ENCODE results near the gene FOXL3. TPM values are rescaled to one million over a fixed set of nuclear protein-coding genes. Genes with fewer than 3 reads are reported as not detected.
A peak's percentile ranks its signal among the peaks of the same experiment; 100 is the strongest.

The FOXL3 gene
- polyA plus RNA-seq, 1 of the 3 experiments (the other 2 are of a cell fraction), result not detected

DNA sequence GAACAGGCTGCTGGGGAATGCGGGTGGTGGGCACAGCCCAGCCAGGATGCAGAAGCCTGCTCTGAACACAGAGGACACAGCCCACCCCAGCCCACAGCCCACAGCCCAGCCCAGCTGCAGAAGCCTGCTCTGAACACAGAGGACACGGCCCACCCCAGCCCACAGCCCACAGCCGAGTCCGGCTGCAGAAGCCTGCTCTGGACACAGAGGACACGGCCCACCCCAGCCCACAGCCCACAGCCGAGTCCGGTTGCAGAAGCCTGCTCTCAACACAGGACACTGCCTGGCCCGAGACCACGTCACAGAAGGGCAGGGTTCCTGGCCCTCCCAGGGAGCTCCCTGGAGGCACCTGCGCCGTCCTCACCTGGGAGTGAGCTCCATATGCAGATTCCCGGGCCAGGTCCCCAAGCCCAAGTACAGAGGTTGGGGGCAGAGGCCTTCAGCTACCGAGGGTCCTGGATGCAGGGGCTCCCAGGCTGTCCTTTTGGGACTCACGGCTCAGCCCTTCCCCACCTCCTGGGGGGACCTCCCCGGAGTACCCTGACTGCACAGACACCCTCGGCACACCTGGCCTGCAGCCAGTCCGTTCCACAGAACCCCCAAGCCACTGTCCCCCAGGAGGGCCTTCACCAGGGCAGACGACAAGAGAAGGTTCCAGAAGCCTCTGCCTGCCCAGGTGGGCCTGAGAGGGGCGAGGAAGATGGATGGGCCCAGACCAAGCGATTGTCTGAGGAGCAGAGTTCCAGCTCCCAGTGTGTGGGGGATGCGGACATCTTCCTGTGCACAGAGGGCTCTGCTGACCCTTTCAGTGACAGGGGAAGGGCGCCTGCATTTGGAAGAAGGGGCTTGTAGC is 23.7 kb upstream of the FOXL3 start:
- ChIA-PET POLR2A (no interaction called here), CTCF (interaction anchor here (0.7 to 5.4 kb wide), 19 partner anchors 11 to 212 kb away, joined by 3 to 51 read pairs (median 5); partner anchors contain the start of gene FAM20C)
- Histone ChIP-seq H3K4me1 (ENCODE audit: control insufficient read depth in 1 of 2, insufficient read depth in 2 of 2, low read depth in 1 of 2, low read length in 1 of 2) (no peaks in the 10 kb centered on the region), H3K27me3 (ENCODE audit: insufficient read depth) (peaks cover 25% of the 10 kb centered on the region; the same call in 1 of the 2 replicates), H3K27ac (ENCODE audit: low read depth in 2 of 2, low read length in 1 of 2) (no peak overlapping the region), H3F3A (replicated peaks; ENCODE audit: insufficient read depth) (peaks cover 14% of the 10 kb centered on the region), H3K4me2 (no peak overlapping the region), H3K9me3 (0 out of 2 replicates have a peak, but pooled peaks cover 6% of the 10 kb centered on the region), H2AFZ (ENCODE audit: low read depth) (no peak overlapping the region), H4K20me1 (ENCODE audit: insufficient read depth) (no peaks in the 10 kb centered on the region), H3K36me3 (replicated peaks in 1 of 2; ENCODE audit: control insufficient read depth in 1 of 2, insufficient read depth in 2 of 2, low read length in 1 of 2) (no peaks in the 10 kb centered on the region), H3K4me3 (ENCODE audit: low read depth in 2 of 2, low read length in 1 of 2) (no peak overlapping the region), H3K9me2 (no peaks in the 10 kb centered on the region), H3K79me2 (ENCODE audit: insufficient read depth) (no peaks in the 10 kb centered on the region), H3K9ac (no peak overlapping the region)
- WGBS (ENCODE audit: low lambda C conversion rate), result 67% methylated on average over 6 of the region's 22 CpGs
- no peak for DNase-seq
- TF ChIP-seq FOXJ3 (CRISPR knock-in tag; IDR thresholded peaks at IDR 0.05) (no peak), PBX3 (IDR thresholded peaks at IDR 0.05) (no peak), EZH2phosphoT487 (IDR thresholded peaks at IDR 0.05; ENCODE audit: borderline replicate concordance, low read depth) (no peak), TCF12 (IDR thresholded peaks at IDR 0.05) (no peak), SIN3A (IDR thresholded peaks at IDR 0.05; ENCODE audit: borderline replicate concordance, low read depth, low read length) (no peak)

DNA sequence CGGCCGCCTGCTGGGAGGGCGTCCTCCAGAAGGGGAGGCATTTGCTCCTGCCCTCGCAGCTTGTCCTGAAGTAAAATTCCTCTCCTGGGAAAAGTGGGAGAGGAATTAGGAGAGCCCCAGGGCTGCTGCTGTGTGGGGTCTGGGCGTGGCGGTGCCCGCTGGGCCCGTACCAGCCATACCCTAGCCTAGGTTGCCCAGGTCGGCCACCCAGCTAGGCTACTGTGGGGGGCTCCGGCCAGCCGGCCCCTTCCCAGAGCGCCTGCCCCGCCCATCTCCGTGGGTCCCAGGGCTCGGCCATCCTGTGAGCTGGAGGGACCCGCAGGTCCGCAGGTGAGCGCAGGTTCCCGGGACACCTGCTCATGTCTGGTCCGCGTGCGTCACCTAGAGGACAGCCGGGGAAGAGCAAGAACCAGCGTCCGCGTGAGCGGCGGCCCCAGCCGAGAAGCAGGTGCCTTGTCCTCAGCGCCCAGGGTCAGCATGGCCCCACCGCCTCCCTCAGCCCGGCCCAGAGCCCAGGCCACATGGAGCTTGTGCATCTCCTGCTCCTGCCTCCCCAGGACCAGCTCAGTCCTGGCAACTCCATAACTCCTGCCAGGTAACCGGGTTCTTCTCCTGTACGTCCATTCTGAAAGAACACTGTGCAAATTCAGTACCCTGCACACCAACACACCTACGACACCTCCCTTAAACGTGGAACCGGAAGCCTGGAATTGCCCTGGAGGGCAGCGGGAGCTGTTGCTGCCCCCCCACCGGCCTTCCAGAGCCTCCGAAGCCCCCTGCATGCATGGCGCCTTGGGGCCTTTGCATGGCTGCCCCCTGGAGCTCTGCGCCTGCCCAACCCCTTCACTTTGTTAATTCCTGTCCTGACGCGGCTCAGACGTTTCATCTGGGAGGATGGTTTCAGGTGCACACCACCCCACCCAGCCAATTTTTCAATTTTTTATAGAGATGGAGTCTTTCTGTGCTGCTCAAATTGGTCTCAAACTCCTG is 22.8 kb upstream of the FOXL3 start:
- Histone ChIP-seq H3K4me1 (ENCODE audit: control insufficient read depth in 1 of 2, insufficient read depth in 2 of 2, low read depth in 1 of 2, low read length in 1 of 2) (no peaks in the 10 kb centered on the region), H3K4me2 (no peak overlapping the region), H2AFZ (ENCODE audit: low read depth) (no peak overlapping the region), H3K79me2 (ENCODE audit: insufficient read depth) (no peaks in the 10 kb centered on the region), H3K27ac (ENCODE audit: low read depth in 2 of 2, low read length in 1 of 2) (no peak overlapping the region), H4K20me1 (ENCODE audit: insufficient read depth) (no peaks in the 10 kb centered on the region), H3K9me3 (0 out of 2 replicates have a peak, but pooled peaks cover 5% of the 10 kb centered on the region), H3F3A (replicated peaks; ENCODE audit: insufficient read depth) (peaks cover 10% of the 10 kb centered on the region), H3K4me3 (ENCODE audit: low read depth in 2 of 2, low read length in 1 of 2) (no peak overlapping the region), H3K36me3 (replicated peaks in 1 of 2; ENCODE audit: control insufficient read depth in 1 of 2, insufficient read depth in 2 of 2, low read length in 1 of 2) (no peaks in the 10 kb centered on the region), H3K27me3 (ENCODE audit: insufficient read depth) (peaks cover 25% of the 10 kb centered on the region; the same call in 1 of the 2 replicates), H3K9me2 (no peaks in the 10 kb centered on the region), H3K9ac (no peak overlapping the region)
- ChIA-PET POLR2A (no interaction called here), CTCF (interaction anchor here (0.5 to 5.4 kb wide), 28 partner anchors 10 to 627 kb away, joined by 3 to 51 read pairs (median 4); partner anchors contain the start of gene FAM20C)
- peak; percentile 82 for DNase-seq
- TF ChIP-seq GABPA (IDR thresholded peaks at IDR 0.05; ENCODE audit: low read depth) (no peak), SMC3 (IDR thresholded peaks at IDR 0.05; ENCODE audit: low read depth, low read length) (peak; percentile 54), RXRA (IDR thresholded peaks at IDR 0.05; ENCODE audit: borderline replicate concordance, low read depth) (no peak), PBX3 (IDR thresholded peaks at IDR 0.05) (no peak), RAD21 (IDR thresholded peaks at IDR 0.05; ENCODE audit: low read length) (peak; percentile 74)
- TF ChIP-seq, protein P1, sequence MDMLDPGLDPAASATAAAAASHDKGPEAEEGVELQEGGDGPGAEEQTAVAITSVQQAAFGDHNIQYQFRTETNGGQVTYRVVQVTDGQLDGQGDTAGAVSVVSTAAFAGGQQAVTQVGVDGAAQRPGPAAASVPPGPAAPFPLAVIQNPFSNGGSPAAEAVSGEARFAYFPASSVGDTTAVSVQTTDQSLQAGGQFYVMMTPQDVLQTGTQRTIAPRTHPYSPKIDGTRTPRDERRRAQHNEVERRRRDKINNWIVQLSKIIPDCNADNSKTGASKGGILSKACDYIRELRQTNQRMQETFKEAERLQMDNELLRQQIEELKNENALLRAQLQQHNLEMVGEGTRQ (IDR thresholded peaks at IDR 0.05; ENCODE audit: borderline replicate concordance, low read depth, low read length), result no peak
- TF ChIP-seq, protein P2, sequence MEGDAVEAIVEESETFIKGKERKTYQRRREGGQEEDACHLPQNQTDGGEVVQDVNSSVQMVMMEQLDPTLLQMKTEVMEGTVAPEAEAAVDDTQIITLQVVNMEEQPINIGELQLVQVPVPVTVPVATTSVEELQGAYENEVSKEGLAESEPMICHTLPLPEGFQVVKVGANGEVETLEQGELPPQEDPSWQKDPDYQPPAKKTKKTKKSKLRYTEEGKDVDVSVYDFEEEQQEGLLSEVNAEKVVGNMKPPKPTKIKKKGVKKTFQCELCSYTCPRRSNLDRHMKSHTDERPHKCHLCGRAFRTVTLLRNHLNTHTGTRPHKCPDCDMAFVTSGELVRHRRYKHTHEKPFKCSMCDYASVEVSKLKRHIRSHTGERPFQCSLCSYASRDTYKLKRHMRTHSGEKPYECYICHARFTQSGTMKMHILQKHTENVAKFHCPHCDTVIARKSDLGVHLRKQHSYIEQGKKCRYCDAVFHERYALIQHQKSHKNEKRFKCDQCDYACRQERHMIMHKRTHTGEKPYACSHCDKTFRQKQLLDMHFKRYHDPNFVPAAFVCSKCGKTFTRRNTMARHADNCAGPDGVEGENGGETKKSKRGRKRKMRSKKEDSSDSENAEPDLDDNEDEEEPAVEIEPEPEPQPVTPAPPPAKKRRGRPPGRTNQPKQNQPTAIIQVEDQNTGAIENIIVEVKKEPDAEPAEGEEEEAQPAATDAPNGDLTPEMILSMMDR (IDR thresholded peaks at IDR 0.05), result peak; percentile 65
- 43% methylated on average over 21 of the region's 45 CpGs for WGBS (ENCODE audit: low lambda C conversion rate)
